ENCODE results near the gene TRIM43. TPM values are rescaled to one million over a fixed set of nuclear protein-coding genes. Genes with fewer than 3 reads are reported as not detected.
"Not testable (repeated sequence)": the region's sequence is repeated elsewhere in the genome, so short reads cannot be mapped to it uniquely, and the experiment has no call there.

The TRIM43 gene
- polyA plus RNA-seq (2013, experiment 1 of 2; ENCODE audit: insufficient read length), result not detected
- polyA plus RNA-seq (2013, experiment 2 of 2; ENCODE audit: insufficient read length), result not detected

DNA sequence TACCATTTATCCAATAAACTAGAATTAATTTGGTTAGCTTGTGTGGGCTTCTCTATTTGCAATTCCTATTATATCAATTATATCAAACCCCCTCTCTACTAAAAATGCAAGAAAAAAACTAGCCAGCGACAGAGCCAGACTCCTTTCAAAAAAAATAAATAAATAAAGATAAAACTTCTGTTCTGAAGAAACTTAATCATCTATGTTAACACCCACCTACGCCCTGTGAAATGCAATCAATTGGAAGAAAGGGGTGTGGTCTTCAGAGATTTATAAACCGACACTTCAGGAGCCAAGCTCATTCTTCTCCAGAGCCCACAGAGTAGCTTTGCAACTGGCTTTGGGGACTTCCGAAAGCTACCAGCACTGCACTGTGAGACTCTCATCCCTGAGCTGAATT is at the start of gene TRIM43:
Gene TRIM43, plus strand, starts transcription at position 301 of the 400 bp plus-strand sequence. CDS start 2,023 bp downstream, outside the sequence.
- DNase-seq, result not testable (repeated sequence)

DNA sequence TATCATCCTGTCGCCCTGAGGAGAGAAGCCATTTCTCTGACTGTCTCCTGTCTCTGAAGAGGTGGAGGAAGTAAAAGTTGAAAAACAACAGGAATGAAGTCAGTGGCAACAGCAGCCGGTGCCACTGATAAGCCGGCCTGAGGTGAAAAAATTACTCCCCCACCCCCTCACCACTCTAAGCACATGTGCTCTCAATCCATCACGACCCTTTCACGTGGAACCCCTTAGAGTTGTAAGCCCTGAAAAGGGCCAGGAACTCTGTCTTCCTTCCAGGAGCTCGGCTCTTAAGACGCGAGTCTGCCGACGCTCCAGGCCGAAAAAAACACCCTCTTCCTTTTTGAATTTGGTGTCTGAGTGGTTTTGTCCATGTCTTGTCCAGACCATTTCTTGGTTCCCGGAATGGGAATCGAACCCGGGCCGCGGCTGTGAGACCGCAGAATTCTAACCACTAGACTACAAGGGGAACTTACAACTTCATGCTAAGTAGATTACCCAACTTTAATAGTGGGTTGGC is 40.7 kb upstream of the TRIM43 start:
- DNase-seq, result no peak

DNA sequence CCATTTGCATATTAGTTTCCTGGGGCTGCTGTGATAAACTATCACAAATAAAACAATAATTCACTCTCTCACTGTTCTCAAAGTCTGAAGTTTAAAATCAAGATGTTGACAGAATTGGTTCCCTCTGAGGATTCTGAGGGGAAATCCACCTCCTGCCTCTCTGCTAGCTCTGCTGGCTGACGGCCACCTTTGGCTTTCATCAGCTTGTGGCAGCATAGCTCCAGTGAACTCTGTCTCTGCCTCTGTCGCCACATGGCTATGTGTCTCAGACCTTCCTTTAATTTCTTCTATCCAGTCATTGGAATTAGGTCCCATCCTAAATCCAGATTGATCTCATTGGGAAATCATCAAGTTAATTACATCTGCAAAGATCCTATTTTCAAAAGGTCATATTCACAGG is 38.9 kb upstream of the TRIM43 start:
- DNase-seq, result no peak

DNA sequence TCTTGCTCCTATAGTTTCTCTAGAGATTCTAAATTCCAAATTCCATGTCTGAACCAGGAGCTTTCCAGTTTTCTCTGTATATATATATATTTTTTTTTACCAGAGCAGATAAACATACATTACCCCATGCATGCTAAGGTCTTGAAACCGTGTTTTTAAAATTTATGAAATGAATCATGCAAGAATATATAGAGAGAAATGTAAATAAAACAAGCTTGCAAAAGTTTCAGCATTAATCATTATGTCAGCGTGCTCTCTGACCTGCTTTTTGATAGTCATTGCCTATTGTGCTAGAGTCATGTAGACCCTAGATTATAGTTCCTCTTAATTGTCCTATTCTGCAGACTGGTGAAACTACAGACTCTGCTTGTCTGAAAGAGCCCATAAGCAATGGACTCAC is 22.6 kb upstream of the TRIM43 start:
- peak; percentile 48 for DNase-seq

DNA sequence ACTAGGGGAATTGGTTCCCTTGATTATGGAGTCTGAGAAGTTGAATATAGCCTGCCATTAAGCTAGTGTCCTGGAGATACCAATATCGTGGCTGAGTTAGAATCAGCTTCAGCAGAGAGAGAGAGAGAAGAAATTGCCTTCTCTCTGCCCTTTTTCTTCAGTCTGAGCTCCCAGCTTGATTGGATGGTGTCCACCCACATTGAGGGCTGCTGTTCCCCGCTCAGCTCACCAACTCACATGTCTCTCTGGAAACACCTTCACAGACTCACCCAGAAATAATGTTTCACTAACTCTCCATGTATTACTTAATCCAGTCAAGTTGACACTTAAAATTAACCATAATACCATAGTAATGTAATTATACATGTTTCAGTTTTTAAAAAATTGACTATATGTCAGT is 17.9 kb upstream of the TRIM43 start:
- no peak for DNase-seq

DNA sequence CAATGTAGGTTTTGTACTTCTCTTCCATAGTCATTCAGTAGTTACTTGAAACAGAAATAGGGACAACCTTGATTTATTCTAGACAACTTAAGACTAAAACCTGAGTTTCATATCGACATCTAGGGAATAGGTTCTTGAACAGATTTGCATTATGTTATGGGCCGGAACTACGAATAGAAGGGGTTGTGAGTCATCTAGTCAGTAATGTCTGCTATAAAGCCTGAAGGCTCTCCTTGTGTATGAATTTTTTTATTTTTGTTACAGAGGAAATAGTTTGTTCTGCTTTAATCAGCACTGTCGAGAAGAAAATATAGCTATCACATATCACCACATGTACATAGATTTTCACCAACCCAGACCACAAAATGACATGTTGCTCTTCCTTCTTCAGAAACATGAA is 17.3 kb upstream of the TRIM43 start:
- DNase-seq, result peak; percentile 17

DNA sequence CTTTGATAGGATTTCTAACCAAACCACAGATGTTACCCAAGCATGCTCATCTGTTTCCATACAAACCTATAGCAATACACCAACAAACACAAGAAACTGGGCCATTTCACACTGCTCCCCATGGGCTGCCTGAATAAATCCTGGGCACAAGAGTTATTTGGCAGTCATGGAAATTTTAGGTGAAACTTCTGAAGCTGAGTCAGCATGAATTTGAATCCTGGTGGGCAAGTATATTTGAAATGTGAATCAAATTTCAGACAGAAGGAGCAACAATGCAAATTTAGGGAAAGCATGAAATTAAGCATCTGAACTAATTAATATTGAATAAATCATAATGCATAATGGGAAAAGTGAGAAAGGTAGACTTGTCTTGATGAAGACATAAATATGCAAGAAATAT is 15.9 kb upstream of the TRIM43 start:
- DNase-seq, result no peak

DNA sequence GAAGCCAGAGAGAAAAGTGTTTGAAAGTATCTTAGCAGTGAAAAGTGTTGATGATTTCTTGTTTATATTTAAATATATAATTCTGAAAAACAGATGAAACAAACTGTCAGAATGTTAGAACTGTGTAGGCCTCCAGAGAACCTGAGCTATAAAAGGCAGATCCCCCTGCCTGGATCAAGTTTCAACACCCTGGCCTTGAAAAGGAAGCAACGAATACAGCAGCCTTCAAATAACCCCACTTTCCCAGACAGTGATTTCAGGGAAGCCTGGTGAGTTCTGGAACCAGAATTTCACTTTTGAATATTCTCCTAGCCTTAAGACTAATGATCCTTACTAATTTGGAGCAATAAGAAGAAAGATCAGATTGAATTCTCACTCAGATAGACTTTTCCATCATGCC is 13.3 kb upstream of the TRIM43 start:
- DNase-seq, result no peak

DNA sequence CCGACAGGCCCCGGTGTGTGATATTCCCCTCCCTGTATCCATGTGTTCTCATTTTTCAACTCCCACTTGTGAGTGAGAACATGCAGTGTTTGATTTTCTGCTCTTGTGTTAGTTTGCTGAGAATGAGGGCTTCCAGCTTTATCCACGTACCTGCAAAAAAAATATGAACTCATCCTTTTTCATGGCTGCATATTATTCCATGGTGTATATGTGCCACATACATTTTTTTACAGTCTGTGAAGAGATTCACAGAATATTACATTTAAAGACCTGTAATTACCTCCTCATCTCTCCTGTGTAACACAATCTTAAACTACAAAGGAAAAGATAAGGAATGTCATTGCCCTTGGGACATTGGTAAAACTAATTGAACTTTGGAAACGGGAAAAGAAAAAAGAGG is 8.3 kb upstream of the TRIM43 start:
- not testable (repeated sequence) for DNase-seq

DNA sequence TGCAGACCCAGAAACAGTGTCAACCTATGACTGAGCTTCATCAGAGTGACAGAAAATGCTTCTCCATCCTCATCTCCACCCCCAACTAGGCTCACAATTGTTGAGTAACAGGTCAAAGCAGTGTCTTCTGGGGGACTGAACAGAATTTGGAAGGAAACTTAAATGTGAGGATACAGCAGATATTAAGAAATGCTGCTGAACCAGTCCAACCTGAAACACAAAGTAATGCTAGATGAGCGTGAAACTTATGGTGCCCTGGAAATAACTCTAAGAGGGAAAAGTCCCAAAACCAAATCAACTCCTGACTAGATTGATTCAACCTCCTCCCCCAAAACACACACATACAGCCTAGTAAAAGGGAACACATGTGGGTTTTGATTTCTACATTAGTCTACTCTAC is 7.5 kb upstream of the TRIM43 start:
- DNase-seq, result not testable (repeated sequence)

DNA sequence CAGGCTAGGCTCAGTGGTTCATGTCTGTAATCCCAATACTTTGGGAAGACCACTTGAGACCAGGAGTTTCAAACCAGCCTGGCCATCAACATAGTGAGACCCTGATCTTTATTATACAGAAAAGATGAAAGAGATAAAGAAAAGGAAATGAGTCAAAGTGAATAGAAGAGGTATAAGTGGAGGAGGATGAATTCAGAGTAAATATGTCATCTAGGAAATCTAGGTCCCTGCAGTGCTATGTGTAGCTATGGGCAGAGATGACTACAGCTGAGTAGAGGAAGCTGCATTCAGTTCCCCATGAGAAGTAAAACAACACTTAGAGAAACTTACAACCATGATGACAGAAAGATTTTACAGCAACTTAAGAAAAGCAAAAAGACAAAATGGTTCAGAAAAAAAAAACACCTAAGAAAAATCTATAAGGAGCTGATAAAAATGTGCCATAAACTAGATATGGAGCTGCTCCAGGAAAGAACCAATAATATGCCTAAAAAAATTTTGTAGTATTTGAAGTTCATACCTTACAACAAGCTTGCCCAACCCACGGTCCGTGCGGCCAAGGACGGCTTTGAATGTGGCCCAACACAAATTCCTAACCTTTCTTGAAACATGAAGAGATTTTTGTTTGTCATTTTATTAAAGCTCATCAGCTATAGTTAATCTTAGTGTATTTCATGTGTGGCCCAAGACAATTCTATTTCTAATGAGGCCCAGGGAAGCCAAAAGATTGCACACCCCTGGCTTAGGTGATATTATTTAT is 1.8 kb upstream of the TRIM43 start:
- not testable (repeated sequence) for DNase-seq

DNA sequence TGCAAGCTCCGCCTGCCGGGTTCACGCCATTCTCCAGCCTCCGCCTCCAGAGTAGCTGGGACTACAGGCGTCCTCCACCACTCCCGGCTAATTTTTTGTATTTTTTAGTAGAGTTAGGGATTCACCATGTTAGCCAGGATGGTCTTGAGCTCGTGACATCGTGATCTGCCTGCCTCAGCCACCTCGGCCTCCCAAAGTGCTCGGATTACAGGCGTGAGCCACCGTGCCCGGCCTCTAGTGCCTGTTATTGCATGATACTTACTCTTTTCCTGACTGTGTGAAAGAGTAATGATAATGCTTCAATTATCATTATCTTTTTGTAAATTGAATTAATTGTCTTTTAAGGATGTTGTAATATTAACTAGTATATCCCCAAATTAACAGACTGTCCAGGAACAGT is 1.2 kb downstream of the TRIM43 start:
- not testable (repeated sequence) for DNase-seq

DNA sequence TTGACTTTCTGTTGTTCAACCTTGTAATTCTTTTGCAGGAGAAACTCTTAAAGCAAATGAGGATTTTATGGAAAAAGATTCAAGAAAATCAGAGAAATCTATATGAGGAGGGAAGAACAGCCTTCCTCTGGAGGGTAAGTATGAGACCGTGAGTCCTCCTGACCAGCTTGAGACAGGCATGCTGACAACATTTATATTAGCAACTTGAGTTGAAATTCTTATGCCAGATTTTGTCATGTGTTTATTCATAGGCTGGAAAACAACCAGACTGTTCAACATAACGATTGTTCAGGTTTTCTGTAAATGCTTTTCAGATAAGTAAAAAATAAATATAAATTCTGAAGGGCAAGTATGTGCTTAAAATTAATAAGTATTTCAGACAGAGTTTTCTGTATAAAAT is 3.2 kb downstream of the TRIM43 start:
- DNase-seq, result not testable (repeated sequence)

DNA sequence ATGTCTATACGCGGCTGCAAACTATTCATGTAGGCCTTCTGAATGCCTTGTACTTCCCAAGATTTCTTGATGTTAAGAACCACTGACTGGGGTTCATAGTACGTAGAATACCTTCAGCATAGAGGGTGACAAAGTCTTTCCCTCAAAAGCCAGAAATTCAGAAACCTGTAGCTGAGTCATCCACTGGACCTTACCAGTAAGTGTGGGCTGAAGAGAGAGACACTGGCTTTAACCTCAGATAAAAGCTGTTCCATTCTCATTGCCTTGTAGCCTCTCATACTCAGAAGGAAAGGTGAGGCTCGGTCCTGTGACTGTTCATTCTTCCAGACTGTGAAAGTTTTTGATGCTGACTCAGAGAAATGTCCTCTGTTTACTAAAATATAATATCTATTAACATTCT is 9.5 kb downstream of the TRIM43 start:
- DNase-seq, result not testable (repeated sequence)

DNA sequence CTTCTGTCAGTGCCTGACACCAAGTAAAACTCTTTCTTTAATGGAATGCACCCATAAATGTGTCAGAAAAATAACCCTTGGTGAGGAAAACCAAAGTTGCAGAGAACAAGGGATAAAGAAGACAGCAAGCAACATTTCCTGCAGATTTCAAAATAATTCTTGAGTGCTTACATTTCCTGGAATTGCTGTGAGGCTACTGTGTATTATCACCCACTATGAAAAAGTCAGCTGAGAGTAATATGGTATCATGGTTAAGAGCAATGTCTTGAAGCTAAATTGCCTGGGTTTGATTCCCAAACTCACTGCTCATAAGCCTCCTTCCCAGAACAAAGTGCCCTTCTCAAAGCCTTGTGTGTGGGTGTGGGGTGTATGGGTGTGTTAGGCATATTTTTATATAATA is 10.3 kb downstream of the TRIM43 start:
- DNase-seq, result not testable (repeated sequence)

DNA sequence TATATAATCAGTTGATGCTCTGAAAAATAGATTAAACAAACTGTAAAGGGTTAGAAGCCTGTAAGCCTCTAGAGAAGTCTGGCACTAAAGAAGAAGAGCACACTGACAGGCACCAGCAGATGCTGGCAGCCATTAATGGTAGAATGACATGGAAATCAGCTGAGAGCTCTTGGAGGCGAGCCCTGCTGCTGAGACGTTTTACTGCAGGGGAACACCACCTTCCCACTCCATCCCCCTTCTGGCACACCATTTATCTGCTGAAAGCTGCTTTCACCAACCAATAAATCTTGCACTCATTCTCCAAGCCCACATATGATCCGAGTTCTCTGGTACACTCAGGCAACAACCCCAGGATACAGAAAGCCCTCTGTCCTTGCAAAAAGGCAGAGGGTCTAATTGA is 16.6 kb downstream of the TRIM43 start:
- DNase-seq, result not testable (repeated sequence)

DNA sequence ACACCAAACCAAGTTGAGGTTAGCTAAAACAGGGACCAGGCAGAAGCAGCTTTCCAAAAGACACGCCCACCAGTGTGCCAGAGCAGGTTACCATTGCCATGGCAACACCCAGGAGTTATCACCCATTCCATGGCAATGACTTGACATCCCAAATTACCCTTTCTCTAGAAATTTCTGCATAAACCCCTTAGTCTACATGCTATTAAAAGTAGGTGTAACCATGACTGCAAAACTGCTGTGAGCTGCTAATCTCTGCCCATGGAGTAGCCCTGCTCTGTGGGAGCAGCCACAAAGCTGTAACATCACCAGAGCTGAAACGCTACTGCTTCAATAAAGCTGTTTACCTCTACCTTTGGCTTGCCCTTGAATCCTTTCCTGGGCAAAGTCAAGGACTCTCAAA is 18.0 kb downstream of the TRIM43 start:
- DNase-seq, result not testable (repeated sequence)

DNA sequence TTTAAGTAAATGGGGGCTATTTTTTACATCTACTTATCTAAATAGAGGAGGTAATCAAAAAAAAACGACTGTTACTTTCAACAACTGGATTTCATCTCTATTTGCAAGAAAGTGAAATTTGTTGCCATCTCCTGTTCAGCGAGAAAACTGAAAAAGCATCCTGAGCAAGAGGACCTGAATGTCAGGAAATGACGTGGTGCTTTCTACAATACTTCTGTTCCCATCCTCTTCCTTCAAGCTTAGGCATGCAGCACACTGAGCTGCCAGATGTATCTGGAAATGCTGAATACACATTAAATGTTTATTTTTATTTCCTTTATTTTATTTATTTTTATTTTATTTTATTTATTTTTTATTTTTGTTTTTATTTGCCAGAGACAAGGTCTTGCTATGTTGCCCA is 21.2 kb downstream of the TRIM43 start:
- not testable (repeated sequence) for DNase-seq

DNA sequence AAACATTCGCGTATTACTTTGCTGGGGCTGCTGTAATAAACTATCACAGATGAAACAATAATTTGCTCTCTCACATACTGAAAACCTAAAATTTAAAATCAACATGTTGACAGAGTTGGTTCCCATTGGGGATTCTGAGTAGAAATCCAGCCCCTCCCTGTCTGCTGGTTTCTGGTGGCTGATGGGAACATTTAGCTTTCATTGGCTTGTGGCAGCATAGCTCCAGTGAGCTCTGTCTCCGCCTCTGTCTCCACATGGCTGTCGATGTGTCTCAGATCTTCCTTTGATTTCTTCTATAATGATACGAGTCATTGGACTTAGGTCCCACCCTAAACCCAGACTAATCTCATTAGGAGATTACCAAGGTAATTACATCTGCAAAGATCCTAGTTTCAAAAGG is 30.9 kb downstream of the TRIM43 start:
- not testable (repeated sequence) for DNase-seq

DNA sequence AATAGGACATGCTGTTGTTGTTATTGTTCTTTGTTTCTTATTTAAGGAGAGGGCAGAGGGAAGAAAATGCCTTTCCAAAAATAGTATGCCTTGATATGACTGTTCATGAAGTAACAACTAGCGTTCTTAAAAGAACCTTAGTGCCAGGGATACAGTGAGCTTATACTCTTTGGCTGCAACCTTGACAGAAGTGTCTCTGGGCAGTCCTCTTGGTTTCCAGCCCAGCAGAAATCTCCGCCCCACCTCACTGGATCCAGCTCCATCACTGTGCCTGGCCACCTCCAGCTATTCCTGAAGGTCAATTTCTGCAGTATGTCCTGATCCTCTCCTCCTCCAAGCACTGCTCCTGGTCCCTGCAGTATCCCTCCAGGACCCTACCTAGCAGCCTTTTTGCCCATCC is 39.2 kb downstream of the TRIM43 start:
- not testable (repeated sequence) for DNase-seq

DNA sequence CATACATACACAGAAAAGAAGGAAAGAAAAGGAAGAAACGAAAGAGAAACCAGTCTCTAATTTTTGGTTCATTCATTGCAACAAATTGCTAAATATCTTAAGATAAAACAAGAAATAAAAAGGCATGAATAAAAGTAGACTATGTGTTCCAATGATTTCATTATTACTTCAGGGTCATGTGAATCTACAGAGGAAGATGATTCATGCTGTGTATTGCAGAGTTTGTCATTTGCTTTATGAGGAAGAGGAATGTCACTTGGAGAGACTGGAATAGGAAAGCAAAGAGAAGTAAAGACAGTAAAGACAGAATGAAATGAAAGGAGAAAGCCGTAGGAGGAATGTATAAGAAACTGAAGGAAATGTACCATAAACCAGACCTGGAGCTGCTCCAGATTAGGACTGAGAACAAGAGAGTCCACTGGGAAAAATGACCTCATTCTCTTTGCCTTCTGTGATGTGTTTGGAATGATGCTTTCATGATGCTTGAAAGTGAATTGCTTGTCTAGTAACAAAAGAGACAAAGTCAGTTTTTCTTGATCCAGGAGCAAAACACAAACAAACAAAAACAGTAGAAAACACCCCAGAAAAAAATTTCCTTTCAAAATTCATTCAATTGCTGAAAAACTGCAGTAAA is 41.9 kb downstream of the TRIM43 start:
- DNase-seq, result not testable (repeated sequence)

DNA sequence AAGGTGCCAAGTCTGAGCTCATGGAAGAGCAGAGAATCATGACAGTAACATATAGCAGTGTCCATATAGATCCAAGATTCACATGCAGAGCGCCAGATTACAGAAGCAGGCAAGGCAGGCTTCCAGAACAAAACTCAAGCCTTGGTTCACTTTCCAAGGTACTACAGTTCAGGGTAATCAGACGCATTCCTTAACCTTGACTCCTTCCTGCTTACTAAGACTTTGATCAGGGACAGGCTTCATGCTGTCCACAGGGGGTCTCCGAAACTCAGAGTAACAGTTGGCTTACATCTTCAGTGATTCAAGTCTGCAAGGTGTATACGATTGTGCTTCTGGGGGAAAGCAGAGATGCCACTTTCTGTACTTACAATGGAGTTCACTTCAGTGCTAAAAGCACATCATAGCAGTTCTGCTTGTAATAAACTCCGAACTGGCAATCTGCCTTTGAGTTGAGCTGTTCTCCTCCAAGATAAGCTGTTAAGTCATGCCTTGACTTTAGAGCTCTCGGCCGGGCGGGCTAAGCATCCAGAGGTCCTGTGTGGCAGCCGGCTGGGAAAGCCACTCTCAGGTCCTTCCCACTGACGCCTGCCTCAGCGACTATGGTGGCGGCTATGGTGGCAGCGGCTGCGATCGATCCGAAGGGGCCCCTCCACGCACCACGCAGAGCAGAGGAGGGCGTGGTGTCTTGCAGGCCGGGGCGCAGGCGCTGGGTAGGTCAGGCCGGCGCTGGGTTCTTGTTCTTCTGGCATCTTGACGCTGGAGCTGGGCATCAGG is 48.9 kb downstream of the TRIM43 start:
- DNase-seq, result not testable (repeated sequence)

DNA sequence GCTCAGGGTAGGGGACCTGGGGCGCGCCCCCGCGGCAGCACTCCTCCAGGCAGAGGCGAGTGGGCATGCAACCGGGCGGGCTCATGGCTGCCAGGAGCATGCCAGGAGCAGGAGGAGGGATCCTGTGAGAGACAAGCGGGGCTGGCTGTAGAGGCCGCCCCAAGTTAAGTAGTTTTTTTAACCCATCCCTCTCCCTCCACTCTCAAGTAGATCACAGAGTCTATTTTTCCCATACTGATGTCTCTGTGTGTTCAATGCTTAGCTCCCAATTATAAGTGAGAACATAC is 49.4 kb downstream of the TRIM43 start:
- DNase-seq, result not testable (repeated sequence)
